Measurements from ENCODE around the gene TMED5.

DNA sequence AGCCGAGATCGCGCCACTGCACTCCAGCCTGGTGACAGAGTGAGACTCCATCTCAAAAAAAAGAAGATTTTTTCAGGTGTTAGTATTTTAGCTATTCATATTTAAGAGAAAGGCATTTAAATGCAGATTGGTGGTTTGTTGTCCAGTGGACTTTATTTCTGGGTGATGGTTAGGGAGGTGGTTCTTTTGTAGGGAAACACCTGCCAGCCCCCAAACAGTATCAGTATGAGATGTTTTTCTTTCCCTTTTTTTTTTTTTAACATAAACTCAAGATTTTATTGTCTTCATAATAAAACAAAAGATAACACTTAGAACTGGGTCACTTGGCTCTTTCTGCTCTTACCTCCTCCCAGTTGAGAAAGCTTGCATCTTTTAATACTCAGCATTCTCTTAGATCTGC is 10.2 kb upstream of the TMED5 start:
- TF ChIP-seq POLR2A (IDR thresholded peaks at IDR 0.05; ENCODE audit: low read depth, low read length) (no peak), TAF1 (IDR thresholded peaks at IDR 0.05; ENCODE audit: low read depth, low read length) (no peak)

Data from GM12891 (cell line).